ENCODE data around the gene HECW1. TPM values are rescaled to one million over a fixed set of nuclear protein-coding genes. Genes with fewer than 3 reads are reported as not detected.

HECW1 gene
- total and polyA plus RNA-seq, 11 donors, result 0.23 TPM; not detected in 10

- peaks cover 0 to 21% (median 7%) of the 10 kb centered on the region in 9 donors for H3K27me3 ChIP-seq
- no peaks in the 10 kb centered on the region for H3K36me3 ChIP-seq
- intact Hi-C loops (cut with DNase I), result no loop called here
- DNase-seq (no peak), ATAC-seq (peak in 1 of 4 donors; percentile 33)
- TF ChIP-seq POLR2A (IDR thresholded peaks at IDR 0.05) (no peak), CTCF (IDR thresholded peaks at IDR 0.05) (no peak)
- no peak overlapping the region for H3K4me3 ChIP-seq
- no peaks in the 10 kb centered on the region for H3K4me1 ChIP-seq
- 63 to 73% (median 70%) methylated on average over 7 of the region's 7 CpGs for WGBS, 4 donors
- H3K9me3 ChIP-seq, result no peaks in the 10 kb centered on the region
- H3K27ac ChIP-seq, result no peak overlapping the region
These were observed 86.2 kb downstream of the HECW1 start for GRCh38 chr7:43198599-43199090.

- WGBS, 4 donors, result 47 to 57% (median 53%) methylated on average over 8 of the region's 8 CpGs
- ATAC-seq (no peak), DNase-seq (no peak)
- H3K4me3 ChIP-seq, result no peak overlapping the region
- no peaks in the 10 kb centered on the region for H3K9me3 ChIP-seq
- H3K27me3 ChIP-seq, result peaks cover 0 to 21% (median 7%) of the 10 kb centered on the region in 9 donors
- no peak for TF ChIP-seq POLR2A (IDR thresholded peaks at IDR 0.05)
- TF ChIP-seq CTCF (IDR thresholded peaks at IDR 0.05), result no peak
- H3K36me3 ChIP-seq, result no peaks in the 10 kb centered on the region
- no peak overlapping the region for H3K27ac ChIP-seq
- no peaks in the 10 kb centered on the region for H3K4me1 ChIP-seq
- intact Hi-C loops (cut with DNase I), result no loop called here
These were observed 87.1 kb downstream of the HECW1 start for GRCh38 chr7:43199371-43200160.

GRCh38 chr7:43201912-43202311 is 89.5 kb downstream of the HECW1 start:
- Histone ChIP-seq H3K9me3 (no peaks in the 10 kb centered on the region), H3K36me3 (no peaks in the 10 kb centered on the region), H3K27me3 (peaks cover 0 to 21% (median 7%) of the 10 kb centered on the region in 9 donors), H3K4me3 (no peak overlapping the region), H3K4me1 (no peaks in the 10 kb centered on the region), H3K27ac (no peak overlapping the region)
- DNase-seq (no peak), ATAC-seq (no peak)
- WGBS, 4 donors, result 82 to 85% (median 83%) methylated on average over 2 of the region's 2 CpGs
- intact Hi-C loops (cut with DNase I), result no loop called here
- TF ChIP-seq CTCF (IDR thresholded peaks at IDR 0.05), result no peak
- TF ChIP-seq POLR2A (IDR thresholded peaks at IDR 0.05), result no peak

GRCh38 chr7:43204081-43204480 is 91.6 kb downstream of the HECW1 start:
- Histone ChIP-seq H3K27me3 (peaks cover 0 to 21% (median 6%) of the 10 kb centered on the region in 9 donors), H3K27ac (no peak overlapping the region), H3K4me1 (no peaks in the 10 kb centered on the region), H3K4me3 (no peak overlapping the region), H3K9me3 (no peaks in the 10 kb centered on the region), H3K36me3 (no peaks in the 10 kb centered on the region)
- ATAC-seq (no peak), DNase-seq (no peak)
- TF ChIP-seq POLR2A (IDR thresholded peaks at IDR 0.05) (no peak), CTCF (IDR thresholded peaks at IDR 0.05) (no peak)
- intact Hi-C loops (cut with DNase I), result no loop called here
- 54 to 59% (median 56%) methylated on average over 1 of the region's 1 CpG for WGBS, 4 donors

All from heart left ventricle (tissue), 16 donors.